ENCODE data around the gene IGFBPL1.
"Not testable (repeated sequence)": the region's sequence is repeated elsewhere in the genome, so short reads cannot be mapped to it uniquely, and the experiment has no call there.

The IGFBPL1 gene

GRCh38 chr9:38395653-38396370 is 28.4 kb downstream of the IGFBPL1 start:
- no peak for DNase-seq

GRCh38 chr9:38394416-38394815 is 29.8 kb downstream of the IGFBPL1 start:
- DNase-seq = no peak

GRCh38 chr9:38393128-38393796 is 31.0 kb downstream of the IGFBPL1 start:
- peak; percentile 52 for DNase-seq

- DNase-seq = peak; percentile 91
Measured at GRCh38 chr9:38392235-38393127, 31.8 kb downstream of the IGFBPL1 start, which contains the start of gene ALDH1B1. Gene ALDH1B1, plus strand, starts transcription at chr9:38392702. Its CDS starts 3,047 bp downstream, at chr9:38395749.

GRCh38 chr9:38391278-38392118 is 32.8 kb downstream of the IGFBPL1 start:
- no peak for DNase-seq

- DNase-seq = no peak
Measured at GRCh38 chr9:38390851-38391250, 33.4 kb downstream of the IGFBPL1 start.

- peak; percentile 13 for DNase-seq
Measured at GRCh38 chr9:38390442-38390841, 33.8 kb downstream of the IGFBPL1 start.

GRCh38 chr9:38389313-38389712 is 34.9 kb downstream of the IGFBPL1 start:
- DNase-seq = no peak

- no peak for DNase-seq
Measured at GRCh38 chr9:38388283-38389223, 35.7 kb downstream of the IGFBPL1 start.

GRCh38 chr9:38387751-38388150 is 36.5 kb downstream of the IGFBPL1 start:
- DNase-seq = no peak

- DNase-seq = no peak
Measured at GRCh38 chr9:38387066-38387465, 37.2 kb downstream of the IGFBPL1 start.

- DNase-seq = no peak
Measured at GRCh38 chr9:38386319-38386895, 37.8 kb downstream of the IGFBPL1 start.

- no peak for DNase-seq
Measured at GRCh38 chr9:38385896-38386295, 38.4 kb downstream of the IGFBPL1 start.

GRCh38 chr9:38384990-38385848 is 39.0 kb downstream of the IGFBPL1 start:
- DNase-seq = no peak

GRCh38 chr9:38382141-38382540 is 42.1 kb downstream of the IGFBPL1 start:
- DNase-seq = no peak

- peak; percentile 51 for DNase-seq
Measured at GRCh38 chr9:38380872-38381534, 43.3 kb downstream of the IGFBPL1 start.

- DNase-seq = no peak
Measured at GRCh38 chr9:38380230-38380871, 43.9 kb downstream of the IGFBPL1 start.

GRCh38 chr9:38377336-38378083 is 46.7 kb downstream of the IGFBPL1 start:
- not testable (repeated sequence) for DNase-seq

Measured in hematopoietic multipotent progenitor cell treated with erythropoietin and hydrocortisone succinate and interleukin-3 and kit ligand, for 6 days (in vitro differentiated cells).